ENCODE measurements around the gene GPR12.

DNA sequence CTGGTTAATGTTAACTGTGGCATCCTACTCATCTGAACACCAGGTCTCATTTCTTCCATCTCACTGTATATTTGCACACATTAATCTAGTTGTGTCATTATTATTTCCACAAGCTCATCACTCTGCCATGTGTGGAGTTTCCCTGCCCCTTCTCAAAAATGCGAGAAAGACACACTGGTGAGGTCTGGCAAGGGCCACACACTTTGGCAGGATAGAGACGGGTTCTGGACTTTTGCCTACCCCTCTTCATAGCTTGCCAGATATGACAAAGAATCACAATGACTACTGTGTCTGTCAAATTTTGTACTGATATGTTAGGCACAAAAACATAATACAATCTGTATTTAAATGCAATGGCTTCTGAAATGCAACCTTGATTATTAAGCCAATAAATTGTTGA is 12.9 kb downstream of the GPR12 start:
- TF ChIP-seq, protein P1, sequence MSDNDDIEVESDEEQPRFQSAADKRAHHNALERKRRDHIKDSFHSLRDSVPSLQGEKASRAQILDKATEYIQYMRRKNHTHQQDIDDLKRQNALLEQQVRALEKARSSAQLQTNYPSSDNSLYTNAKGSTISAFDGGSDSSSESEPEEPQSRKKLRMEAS (IDR thresholded peaks at IDR 0.05; ENCODE audit: insufficient read depth, insufficient read length), result no peak
- no peak for TF ChIP-seq POLR2A (IDR thresholded peaks at IDR 0.05; ENCODE audit: low read depth, low read length)
- TF ChIP-seq POLR2AphosphoS5 (IDR thresholded peaks at IDR 0.05; ENCODE audit: insufficient read depth, low read depth, low read length), result no peak
- TF ChIP-seq, protein P2, sequence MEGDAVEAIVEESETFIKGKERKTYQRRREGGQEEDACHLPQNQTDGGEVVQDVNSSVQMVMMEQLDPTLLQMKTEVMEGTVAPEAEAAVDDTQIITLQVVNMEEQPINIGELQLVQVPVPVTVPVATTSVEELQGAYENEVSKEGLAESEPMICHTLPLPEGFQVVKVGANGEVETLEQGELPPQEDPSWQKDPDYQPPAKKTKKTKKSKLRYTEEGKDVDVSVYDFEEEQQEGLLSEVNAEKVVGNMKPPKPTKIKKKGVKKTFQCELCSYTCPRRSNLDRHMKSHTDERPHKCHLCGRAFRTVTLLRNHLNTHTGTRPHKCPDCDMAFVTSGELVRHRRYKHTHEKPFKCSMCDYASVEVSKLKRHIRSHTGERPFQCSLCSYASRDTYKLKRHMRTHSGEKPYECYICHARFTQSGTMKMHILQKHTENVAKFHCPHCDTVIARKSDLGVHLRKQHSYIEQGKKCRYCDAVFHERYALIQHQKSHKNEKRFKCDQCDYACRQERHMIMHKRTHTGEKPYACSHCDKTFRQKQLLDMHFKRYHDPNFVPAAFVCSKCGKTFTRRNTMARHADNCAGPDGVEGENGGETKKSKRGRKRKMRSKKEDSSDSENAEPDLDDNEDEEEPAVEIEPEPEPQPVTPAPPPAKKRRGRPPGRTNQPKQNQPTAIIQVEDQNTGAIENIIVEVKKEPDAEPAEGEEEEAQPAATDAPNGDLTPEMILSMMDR (IDR thresholded peaks at IDR 0.05; ENCODE audit: extremely low read depth in 1 of 2, insufficient read depth in 1 of 2, low read depth in 1 of 2, low read length in 2 of 2), result no peak
- no peak for TF ChIP-seq MYC (IDR thresholded peaks at IDR 0.05; ENCODE audit: low read depth, low read length)
- TF ChIP-seq EZH2 (IDR thresholded peaks at IDR 0.05; ENCODE audit: borderline replicate concordance, low read depth, low read length, severe bottlenecking), result no peak
